Fibroblast of skin of right quadriceps (primary cell): ENCODE measurements around the gene MMEL1.

Experiments
- DNase-seq: peaks from one replicate; pipeline ENCODE4 v3.0.0-alpha.2; 2013

Gene MMEL1

GRCh38 chr1:2603521-2604155 lies 29.2 kb downstream of the MMEL1 start:
- no peak for DNase-seq

- no peak for DNase-seq
Measured at GRCh38 chr1:2602866-2603520, 29.8 kb downstream of the MMEL1 start.

GRCh38 chr1:2602311-2602835 lies 30.4 kb downstream of the MMEL1 start:
- no peak for DNase-seq

- DNase-seq: no peak
Measured at GRCh38 chr1:2601721-2602303, 31.0 kb downstream of the MMEL1 start.

- DNase-seq: no peak
Measured at GRCh38 chr1:2598329-2598931, 34.4 kb downstream of the MMEL1 start.

- DNase-seq: no peak
Measured at GRCh38 chr1:2597441-2598328, 35.1 kb downstream of the MMEL1 start.

- DNase-seq: no peak
Measured at GRCh38 chr1:2596530-2597333, 36.1 kb downstream of the MMEL1 start.

- DNase-seq: no peak
Measured at GRCh38 chr1:2595812-2596529, 36.8 kb downstream of the MMEL1 start.

- DNase-seq: no peak
Measured at GRCh38 chr1:2595261-2595811, 37.5 kb downstream of the MMEL1 start.

- DNase-seq: no peak
Measured at GRCh38 chr1:2594641-2595131, 38.1 kb downstream of the MMEL1 start.

- DNase-seq: no peak
Measured at GRCh38 chr1:2594001-2594640, 38.7 kb downstream of the MMEL1 start.

GRCh38 chr1:2593251-2593878 lies 39.5 kb downstream of the MMEL1 start:
- DNase-seq: no peak

GRCh38 chr1:2592672-2593071 lies 40.1 kb downstream of the MMEL1 start:
- no peak for DNase-seq

GRCh38 chr1:2591581-2592261 lies 41.1 kb downstream of the MMEL1 start:
- no peak for DNase-seq

- no peak for DNase-seq
Measured at GRCh38 chr1:2591233-2591580, 41.6 kb downstream of the MMEL1 start.

- no peak for DNase-seq
Measured at GRCh38 chr1:2590233-2591141, 42.3 kb downstream of the MMEL1 start.

- no peak for DNase-seq
Measured at GRCh38 chr1:2589431-2590232, 43.2 kb downstream of the MMEL1 start.
